ENCODE measurements around the gene RRAGB.

Gene RRAGB

GRCh38 chrX:55777596-55777995, 60.0 kb downstream of the RRAGB start:
- no peak for DNase-seq

GRCh38 chrX:55778322-55778721, 60.8 kb downstream of the RRAGB start:
- DNase-seq, result no peak

- DNase-seq, result no peak
These were observed 66.2 kb downstream of the RRAGB start for GRCh38 chrX:55783723-55784122.

- DNase-seq, result no peak
These were observed 69.5 kb downstream of the RRAGB start for GRCh38 chrX:55787063-55787462.

GRCh38 chrX:55787727-55788126, 70.2 kb downstream of the RRAGB start:
- DNase-seq, result no peak

GRCh38 chrX:55794405-55794804, 76.9 kb downstream of the RRAGB start:
- DNase-seq, result no peak

GRCh38 chrX:55796496-55796895, 78.9 kb downstream of the RRAGB start:
- DNase-seq, result no peak

- DNase-seq, result no peak
These were observed 84.3 kb downstream of the RRAGB start for GRCh38 chrX:55801811-55802210.

All from DMS79 treated with DMSO at 0.1 percent for 48 hours (cell line).